ENCODE measurements around the gene TRMU. TPM values are rescaled to one million over a fixed set of nuclear protein-coding genes. Genes with fewer than 3 reads are reported as not detected.
"Not testable (repeated sequence)": the region's sequence is repeated elsewhere in the genome, so short reads cannot be mapped to it uniquely, and the experiment has no call there.

The TRMU gene
- total RNA-seq, 1 donor from 2014 or later, result 17.5 TPM

DNA sequence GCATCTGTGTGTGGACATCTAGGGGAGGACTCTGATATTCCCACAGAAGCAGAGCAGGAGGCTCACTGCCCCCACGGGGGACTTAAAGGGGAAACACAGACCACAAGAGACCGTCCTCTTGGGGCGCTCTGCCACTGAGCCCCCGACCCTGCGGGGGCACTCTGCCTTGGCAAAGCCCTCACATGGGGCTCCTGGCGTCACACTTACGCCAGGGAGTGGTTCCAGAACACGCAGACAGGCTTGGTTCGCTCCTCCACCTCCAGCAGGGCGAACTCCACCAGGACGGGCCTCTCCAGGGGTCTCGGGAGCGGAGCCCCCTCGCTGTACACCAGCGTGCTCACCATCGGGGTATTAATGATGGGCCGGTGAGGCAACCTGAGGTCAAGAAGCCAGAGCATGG is 45.1 kb downstream of the TRMU start:
- no peak for FAIRE-seq
- DNase-seq (ENCODE audit: low spot score in 2 of 2), result no peak

GRCh38 chr22:46381142-46381541 is 45.6 kb downstream of the TRMU start:
- FAIRE-seq, result no peak

DNA sequence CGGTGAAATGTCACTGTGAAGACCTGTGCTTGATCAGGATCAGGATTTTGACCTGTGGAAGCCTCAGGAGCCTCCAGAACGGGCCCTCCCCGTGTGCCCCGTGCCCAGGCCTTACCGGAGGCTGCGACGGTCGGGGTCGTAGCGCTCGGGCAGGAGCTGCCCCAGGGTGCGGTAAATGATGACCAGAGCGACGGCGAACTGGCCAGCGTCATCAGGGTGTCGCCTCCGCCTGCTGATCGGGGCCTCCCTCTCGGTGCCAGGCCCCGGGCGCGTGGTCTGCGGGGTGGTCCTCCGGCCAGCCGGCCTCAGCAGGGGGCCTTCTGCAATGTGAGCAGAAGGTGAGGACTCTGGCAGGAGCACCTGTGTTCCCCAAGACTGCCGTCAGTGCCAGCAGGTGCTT is 46.2 kb downstream of the TRMU start:
- FAIRE-seq, result no peak
- DNase-seq (ENCODE audit: low spot score in 2 of 2), result no peak

More at GRCh38 chr22:46381142-46381541, 45.6 kb downstream of the TRMU start:
- DNase-seq (ENCODE audit: low spot score in 2 of 2), result no peak

DNA sequence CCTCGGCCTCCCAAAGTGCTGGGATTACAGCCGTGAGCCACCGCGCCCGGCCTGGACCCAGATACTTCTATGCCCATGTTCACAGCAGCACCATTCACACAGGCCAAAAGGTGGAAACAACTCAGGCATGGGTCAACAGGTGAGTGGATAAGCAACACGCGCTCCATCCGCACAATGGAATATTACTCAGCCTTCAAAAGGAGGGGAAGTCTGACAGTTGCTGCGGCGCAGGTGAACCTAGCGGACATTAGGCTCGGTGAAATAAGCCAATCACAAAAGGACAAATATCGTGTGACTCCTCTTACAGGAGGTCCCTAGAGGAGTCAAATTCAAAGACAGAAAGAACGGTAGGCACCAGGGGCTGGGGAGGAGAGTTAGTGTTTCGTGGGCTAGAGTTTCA is 47.0 kb downstream of the TRMU start:
- DNase-seq (ENCODE audit: low spot score in 2 of 2) (no peak), FAIRE-seq (no peak)

DNA sequence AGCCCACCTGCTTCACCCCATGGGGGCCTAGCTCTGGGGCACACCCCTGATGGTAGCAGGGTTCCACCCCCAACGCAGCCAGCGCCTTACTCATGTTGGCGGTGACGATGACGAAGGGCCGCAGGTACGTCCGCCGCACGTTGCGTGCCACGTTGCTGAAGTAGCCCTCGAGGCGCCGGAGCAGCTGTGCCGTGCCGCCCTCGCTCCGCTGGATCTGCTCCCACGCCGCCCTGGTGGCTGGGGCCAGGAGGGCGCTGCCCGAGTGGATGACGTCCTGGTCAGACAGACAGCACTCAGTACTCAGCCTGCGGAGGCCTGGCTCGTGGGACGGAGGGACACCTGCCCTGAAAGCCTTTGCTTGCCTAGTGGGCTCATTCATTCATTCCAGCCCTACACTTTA is 50.8 kb downstream of the TRMU start:
- no peak for DNase-seq (ENCODE audit: low spot score in 2 of 2)
- FAIRE-seq, result no peak

- no peak for DNase-seq (ENCODE audit: low spot score in 2 of 2)
- FAIRE-seq, result no peak
Measured at GRCh38 chr22:46387748-46388147, 52.2 kb downstream of the TRMU start.

DNA sequence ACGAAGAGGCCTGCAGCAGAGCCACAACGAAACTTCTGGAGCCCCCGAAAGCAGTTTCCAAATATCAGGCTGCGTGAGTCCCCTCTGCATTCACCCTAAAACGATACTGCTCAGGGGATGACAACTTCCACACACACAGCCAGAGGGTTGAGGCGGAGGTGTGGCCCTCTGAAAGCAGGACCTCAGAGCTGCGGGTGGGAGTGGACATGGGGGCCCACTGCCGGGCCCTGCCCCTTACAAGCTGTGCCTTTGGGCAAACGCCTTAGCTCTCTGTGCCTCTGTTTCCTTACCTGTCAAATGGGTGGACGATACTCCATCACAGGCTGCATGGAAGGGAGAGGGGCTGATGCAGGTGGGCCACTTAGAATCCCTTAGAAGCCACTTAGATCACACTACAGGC is 53.1 kb downstream of the TRMU start:
- no peak for FAIRE-seq
- DNase-seq (ENCODE audit: low spot score in 2 of 2), result no peak

DNA sequence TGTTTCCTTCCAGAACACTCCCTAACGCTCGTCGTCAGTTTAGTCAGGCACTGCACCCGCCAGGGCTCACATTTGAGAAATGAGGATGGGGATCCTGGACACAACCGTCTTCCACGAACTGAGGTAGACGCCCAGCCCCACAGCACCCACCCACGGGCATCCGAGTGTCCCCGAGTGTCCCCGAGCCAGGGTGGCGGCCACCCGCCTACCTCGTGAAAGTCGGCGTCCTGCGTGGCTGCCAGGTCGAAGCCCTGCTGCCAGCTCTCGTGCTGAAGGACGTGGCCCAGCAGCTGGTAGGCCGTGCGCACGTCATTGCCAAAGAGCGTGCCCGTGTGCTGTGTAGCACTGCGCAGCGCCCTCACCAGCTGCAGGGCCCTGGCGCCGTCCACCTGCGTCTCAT is 53.6 kb downstream of the TRMU start:
- no peak for FAIRE-seq
- no peak for DNase-seq (ENCODE audit: low spot score in 2 of 2)

DNA sequence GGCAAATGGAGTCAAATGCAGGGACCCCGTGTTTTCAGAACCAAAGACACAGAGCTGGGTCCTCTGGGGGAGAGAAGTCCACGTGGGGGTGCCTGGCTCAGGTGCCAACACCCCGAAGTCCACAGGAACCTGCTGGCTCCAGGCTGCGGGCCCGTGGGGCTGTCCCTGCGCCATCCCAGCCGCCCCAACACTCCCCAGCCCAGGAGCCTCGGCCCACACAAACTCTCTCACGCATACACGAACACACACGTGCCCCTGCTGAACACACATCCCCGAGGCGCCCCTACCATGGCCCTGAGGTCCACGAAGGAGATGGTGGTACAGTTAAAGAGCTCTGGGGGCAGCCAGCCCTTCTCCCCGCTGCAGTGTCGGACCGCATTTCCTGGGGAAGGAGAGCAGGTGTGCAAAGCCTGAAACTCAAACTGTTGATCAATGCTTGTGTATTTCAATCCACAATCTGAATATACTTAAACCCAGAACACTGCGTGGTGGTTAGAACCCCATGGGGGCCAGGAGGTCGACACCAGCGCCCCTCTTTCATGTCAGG is 54.7 kb downstream of the TRMU start:
- DNase-seq (ENCODE audit: low spot score in 2 of 2), result no peak
- no peak for FAIRE-seq

GRCh38 chr22:46390652-46391301 is 55.3 kb downstream of the TRMU start:
- peak; percentile 52 to 69 for DNase-seq (ENCODE audit: low spot score in 2 of 2)
- FAIRE-seq, result no peak

GRCh38 chr22:46391486-46392136 is 56.1 kb downstream of the TRMU start:
- no peak for FAIRE-seq

DNA sequence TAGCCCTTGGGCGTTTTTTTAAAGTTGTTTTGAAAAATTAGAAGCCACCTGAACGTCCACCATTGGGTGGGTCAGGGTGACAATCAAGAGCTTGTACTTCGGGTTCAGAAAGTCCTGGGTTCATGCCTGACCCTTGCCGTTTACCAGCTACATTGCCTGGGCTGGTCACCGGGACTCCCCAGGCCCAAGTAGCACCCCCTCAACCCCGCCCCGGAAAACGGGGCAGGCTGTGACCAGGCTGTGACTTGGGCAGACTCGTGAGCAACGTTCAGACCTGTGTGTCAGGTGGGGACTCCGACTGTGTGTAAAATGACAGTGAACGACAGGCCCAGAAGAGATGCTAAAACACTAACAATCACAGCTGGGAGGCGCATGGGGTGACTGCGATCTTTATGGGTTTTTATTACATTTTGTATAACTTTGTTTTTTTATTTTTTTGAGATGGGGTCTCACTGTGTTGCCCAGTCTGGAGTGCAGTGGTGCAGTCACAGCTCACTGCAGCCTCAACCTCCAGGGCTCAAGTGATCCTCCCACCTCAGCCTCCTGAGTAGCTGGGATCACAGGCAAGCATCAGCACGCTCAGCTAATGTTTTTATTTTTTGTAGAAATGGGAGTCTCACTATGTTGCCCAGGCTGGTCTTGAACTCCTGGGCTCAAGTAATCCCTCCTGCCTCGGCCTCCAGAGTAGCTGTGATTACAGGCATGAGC is 56.8 kb downstream of the TRMU start:
- FAIRE-seq (no peak), DNase-seq (ENCODE audit: low spot score in 2 of 2) (no peak)

More at GRCh38 chr22:46391486-46392136, 56.1 kb downstream of the TRMU start:
- no peak for DNase-seq (ENCODE audit: low spot score in 2 of 2)

DNA sequence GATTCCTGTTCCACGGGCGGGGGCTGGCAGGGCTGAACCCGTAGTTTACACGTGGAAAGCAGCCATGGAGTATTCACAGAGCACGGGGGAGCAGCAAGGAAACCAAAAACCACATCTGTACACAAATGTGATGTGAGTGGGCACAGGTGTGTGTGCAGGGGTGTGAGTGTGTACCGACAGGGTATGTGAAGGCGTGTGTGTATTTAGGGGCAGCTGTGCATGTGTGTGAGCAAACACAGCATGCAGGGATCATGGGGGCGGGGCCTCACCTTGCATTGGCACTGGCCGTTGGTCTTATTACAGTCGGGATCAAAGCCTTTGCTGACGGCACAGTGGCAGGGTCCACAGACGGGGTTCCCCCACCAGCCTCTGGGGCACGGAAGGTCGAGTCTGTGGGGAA is 58.4 kb downstream of the TRMU start:
- no peak for DNase-seq (ENCODE audit: low spot score in 2 of 2)
- no peak for FAIRE-seq

- FAIRE-seq (no peak), DNase-seq (ENCODE audit: low spot score in 2 of 2) (no peak)
Measured at GRCh38 chr22:46394622-46395021, 59.1 kb downstream of the TRMU start.

GRCh38 chr22:46395145-46395544 is 59.6 kb downstream of the TRMU start:
- FAIRE-seq, result no peak
- DNase-seq (ENCODE audit: low spot score in 2 of 2), result no peak

- DNase-seq (ENCODE audit: low spot score in 2 of 2); FAIRE-seq: not testable (repeated sequence)
Measured at GRCh38 chr22:46397049-46397448, 61.5 kb downstream of the TRMU start.

- FAIRE-seq (no peak), DNase-seq (ENCODE audit: low spot score in 2 of 2) (no peak)
Measured at GRCh38 chr22:46397514-46397913, 62.0 kb downstream of the TRMU start.

GRCh38 chr22:46397951-46398350 is 62.4 kb downstream of the TRMU start:
- DNase-seq (ENCODE audit: low spot score in 2 of 2) (no peak), FAIRE-seq (no peak)

- DNase-seq (ENCODE audit: low spot score in 2 of 2) (no peak), FAIRE-seq (no peak)
Measured at GRCh38 chr22:46399251-46400024, 63.9 kb downstream of the TRMU start.

DNA sequence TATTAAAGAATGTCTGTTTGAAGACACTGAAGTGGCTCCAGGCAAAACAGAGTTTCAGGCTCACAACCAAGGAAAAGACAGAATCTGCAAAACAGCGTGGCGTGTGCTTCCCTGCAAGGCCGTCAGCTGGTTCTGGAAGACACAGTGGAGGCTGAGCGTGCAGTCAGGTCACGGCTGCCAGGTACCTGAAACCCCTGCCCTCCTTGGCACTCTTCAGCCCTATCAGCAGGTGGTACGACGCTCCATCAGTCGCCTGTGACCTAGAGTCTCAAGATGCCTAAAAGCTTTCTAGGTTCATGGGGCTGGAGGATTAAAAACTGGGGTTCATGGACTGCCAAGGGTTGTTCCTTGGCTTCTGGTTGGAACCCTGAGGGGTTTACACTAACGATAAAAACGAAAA is 65.9 kb downstream of the TRMU start:
- FAIRE-seq (no peak), DNase-seq (ENCODE audit: low spot score in 2 of 2) (no peak)

GRCh38 chr22:46402505-46402904 is 67.0 kb downstream of the TRMU start:
- DNase-seq (ENCODE audit: low spot score in 2 of 2) (no peak), FAIRE-seq (no peak)

Data from frontal cortex (tissue), 4 donors.